EH (cell line): ENCODE measurements around the gene KCTD16.

Source experiments
- DNase-seq: peaks from one replicate; pipeline ENCODE4 v3.0.0-alpha.2; 2015; ENCODE audit warnings: low read depth

KCTD16 gene

GRCh38 chr5:144460600-144460999, 289.9 kb downstream of the KCTD16 start:
- peak; percentile 14 for DNase-seq

DNA sequence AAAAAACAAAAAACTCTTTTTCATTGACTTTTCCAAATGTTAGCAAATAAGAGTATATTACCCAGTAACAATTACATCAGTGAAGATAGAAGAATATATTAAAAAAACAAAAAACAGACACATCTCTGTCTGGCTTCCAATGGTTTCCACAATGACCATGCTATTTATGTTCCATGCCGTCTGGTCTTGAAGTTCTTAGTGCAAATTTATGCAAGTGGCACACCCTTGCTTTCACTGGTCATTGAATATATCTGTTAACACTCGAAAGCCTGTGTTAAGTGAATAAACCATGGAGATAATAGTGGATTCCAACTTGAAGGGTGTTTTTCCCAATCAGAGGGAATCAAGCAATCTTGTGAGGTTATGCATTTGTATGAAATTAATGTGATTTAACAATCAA, 291.9 kb downstream of the KCTD16 start:
- DNase-seq: no peak

DNA sequence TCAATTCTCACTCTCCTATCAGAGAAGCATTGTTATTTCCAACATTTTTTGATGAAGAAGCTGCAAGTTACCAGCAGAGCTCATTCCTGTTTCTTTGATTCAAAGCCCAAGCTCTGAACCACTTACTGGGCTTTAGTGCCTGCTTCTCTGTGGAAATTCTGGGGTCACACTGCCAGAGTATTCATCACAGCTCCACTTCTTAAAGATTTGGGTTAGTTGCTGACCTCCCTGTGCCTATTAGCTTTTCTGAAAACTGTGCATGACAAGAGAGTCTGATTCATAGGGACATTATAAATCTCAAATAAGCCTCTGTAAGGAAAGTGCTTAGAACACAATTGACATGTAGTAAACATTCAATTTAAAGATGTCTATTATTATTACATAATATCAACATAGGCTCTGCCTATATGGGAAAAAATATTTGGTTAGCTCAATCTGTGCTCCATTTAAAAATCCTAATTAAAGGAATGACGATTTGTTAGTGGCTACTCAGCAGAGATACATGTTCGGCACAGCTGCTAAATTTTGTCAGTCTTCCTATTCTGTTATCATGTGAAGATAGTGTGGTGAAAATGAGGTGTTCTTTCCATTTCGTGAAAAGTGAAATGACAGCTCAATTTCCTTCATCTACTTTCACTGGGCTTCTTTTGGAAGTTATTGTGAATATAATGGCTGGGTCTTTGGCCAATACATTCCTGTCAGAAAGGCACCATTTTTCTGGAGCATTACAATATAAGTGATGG, 293.0 kb downstream of the KCTD16 start:
- DNase-seq: no peak

DNA sequence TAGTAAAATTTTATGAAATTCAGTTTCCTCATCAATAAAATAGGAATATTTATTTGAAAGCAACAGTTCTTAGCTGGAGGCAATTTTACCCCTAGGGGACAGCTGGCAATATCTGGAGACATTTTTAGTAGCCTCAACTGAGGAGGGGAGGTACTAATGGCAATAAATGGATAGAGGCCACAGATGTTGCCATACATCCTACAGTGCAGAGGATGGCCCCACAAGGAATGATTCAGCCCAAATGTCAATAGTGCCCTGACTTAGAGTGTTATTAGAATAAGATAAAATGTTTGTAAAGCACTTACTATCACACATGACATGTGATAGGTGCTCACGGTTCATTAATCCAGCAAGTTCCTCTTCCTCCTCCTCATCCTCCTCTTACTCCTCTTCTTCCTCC, 293.6 kb downstream of the KCTD16 start:
- no peak for DNase-seq

GRCh38 chr5:144465441-144465840, 294.8 kb downstream of the KCTD16 start:
- DNase-seq: no peak

- peak; percentile 69 for DNase-seq
Measured at GRCh38 chr5:144467792-144468191, 297.1 kb downstream of the KCTD16 start.

GRCh38 chr5:144468571-144468970, 297.9 kb downstream of the KCTD16 start:
- no peak for DNase-seq

DNA sequence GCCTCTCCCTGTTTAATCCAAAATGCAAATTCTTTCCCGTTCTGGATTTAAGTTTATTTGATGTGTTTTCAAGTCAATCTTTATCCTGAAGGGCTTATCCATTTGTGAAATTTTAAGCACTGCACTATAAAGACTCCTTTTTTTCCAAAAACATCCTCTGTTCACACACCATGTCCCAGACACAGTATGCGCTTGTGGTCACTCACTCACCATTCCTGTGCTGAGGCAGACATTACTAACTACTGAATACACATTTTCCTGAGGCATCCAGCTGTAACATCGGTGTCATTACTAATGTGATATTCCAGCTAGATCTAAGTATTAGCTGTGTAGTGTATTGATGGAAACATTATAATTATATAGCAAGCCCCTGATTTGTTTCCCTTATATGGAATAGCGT, 298.4 kb downstream of the KCTD16 start:
- peak; percentile 66 for DNase-seq

DNA sequence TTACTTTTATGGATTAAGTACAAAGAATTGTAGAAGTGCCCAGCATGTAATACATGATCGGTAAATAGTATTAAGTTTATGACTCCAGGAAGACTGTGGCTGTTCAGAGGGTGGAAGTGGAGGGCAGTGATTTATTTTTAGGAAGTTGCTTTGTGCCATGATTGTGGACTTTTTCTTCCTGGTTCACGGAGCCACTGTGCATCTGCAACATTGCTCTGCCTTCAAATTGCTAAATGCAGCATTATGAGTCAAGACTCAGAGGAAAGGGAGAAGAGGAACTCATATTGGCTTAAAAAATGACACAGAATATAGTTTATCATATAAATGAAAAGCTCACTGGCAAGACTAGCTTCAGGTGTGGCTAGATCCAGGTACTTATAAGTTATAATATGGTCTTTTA, 301.5 kb downstream of the KCTD16 start:
- no peak for DNase-seq

DNA sequence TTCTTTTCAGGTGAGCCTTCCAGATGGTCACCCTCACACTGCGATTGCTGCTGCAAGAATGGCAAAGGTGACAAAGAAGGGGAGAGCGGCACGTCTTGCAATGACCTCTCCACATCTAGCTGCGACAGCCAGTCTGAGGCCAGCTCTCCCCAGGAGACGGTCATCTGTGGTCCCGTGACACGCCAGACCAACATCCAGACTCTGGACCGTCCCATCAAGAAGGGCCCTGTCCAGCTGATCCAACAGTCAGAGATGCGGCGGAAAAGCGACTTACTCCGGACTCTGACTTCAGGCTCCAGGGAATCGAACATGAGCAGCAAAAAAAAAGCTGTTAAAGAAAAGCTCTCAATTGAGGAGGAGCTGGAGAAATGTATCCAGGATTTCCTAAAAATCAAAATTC, 303.0 kb downstream of the KCTD16 start:
- DNase-seq: no peak

DNA sequence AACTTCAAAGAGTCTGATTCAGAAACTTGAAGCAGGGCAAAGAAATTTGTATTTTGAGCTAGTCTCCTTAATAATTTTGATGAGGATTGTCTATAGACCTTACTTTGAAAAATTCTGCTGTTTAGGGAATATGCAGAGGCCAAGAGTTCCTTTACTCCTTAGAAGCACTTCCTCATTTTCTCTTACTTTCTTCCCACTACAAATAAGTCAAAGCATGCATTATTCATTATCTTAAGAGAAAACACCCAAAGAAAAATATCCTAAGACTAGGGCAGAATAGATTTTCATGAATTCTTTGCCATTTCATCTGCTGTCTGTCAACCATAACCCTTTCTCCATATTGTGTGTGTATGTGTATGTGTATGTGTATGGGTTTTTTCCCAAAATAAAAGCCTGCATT, 307.9 kb downstream of the KCTD16 start:
- no peak for DNase-seq

- no peak for DNase-seq
Measured at GRCh38 chr5:144481861-144482260, 311.2 kb downstream of the KCTD16 start.

DNA sequence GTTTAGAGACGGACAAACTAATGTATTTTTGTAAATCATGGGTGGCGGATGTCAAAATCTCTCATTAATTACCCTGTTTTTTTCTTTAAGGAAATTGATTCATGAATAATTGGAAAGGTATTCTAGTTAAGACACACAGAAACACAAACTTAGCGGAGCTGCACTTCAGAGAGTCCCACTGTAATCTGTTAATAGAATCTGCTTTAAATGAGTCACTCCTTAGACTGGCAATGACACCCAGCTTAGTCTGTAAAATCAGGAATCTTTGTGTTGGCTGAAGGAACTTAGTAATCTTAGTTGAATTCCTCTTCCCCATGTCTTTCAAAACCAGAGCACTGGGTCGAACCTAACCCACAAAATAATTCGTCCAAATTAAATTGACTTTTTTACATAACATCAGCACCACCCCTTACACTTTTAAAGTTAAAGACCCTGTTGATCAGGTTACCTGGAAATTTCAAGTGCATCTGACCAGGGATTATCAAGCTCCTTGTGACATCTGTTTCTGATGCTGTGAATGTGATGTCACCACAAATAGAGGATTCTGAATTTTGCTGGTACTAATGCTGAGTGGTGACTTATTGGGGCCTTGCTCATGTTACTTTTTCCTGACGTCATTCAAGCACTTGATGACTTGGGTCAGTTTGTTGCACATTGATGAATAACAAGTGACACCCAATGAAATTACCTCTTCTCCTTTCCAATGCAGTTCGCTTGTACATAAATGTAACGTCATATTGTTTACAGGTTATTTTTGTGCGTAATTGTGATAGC, 313.6 kb downstream of the KCTD16 start:
- peak; percentile 93 for DNase-seq

DNA sequence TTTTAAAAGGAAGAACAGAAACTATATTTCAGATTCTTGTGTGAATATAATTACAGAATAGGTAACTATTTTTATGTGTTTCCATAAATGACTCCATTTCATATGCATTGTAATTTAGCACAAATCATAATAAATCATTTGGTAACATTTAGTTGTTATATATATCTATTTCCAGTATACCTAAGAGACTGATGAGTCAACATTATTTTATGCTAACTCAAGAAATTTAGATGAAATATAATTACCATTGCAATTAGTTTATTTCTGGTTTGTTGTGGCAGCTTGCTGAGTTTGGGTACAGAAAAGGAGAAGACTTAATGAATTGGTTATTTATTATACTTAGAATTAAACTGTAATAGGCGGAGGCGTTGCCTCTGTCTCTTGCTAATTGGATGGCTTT, 314.9 kb downstream of the KCTD16 start:
- no peak for DNase-seq

- DNase-seq: no peak
Measured at GRCh38 chr5:144487207-144487606, 316.5 kb downstream of the KCTD16 start.

DNA sequence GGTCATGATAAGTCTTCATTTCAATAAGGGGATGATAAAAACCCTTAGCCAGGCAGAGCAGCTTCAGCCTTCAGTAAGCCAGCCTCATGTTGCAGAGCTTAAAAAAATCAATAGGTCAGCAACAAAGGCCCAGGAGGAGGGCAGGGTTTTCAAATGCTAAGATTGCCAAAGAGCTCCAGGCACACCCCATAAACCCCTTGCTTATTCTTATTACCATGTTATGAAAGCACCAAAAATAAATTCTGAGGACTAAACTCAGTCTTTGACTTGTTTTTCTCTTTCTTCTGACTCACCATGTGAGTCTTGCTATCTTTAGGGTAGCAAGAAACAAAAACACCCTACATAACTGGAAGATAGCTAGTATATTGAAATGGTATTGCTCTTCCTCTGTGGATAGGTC, 317.1 kb downstream of the KCTD16 start:
- peak; percentile 53 for DNase-seq

- DNase-seq: no peak
Measured at GRCh38 chr5:144503123-144503522, 332.4 kb downstream of the KCTD16 start.

GRCh38 chr5:144504929-144505577, 334.4 kb downstream of the KCTD16 start:
- no peak for DNase-seq

DNA sequence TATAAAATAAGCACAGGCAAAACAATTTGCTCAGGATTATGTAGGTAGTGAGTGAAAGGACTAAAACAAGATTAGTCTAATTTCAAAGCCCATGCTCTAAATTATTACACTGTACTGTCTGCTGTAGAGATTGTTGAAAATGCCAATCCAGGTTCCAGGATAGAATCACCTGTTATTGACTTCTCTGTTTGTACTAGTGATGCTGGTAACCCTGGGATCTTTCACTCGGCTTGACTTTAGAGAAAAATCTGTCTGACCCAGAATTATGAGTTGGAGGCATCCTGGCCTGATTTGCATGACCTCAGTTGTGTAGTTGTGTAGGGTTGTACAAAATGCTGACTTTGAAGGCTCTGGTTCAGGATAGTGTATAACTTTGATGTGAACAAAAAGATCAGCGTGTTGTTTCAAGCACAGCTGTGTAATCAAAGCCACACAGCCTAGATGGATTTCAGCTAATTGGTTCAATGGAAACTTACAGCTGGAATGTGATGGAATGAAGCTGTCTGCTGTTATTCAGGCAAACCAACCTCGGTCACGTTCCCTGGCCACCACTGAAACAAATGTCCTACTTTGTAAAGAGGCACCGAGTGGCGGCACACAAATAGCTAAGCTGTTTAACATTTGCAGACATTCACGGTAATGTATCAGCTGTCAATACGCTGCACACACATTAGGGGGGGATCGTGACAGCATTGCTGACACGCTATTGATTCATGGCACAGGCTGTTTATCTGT, 340.3 kb downstream of the KCTD16 start:
- peak; percentile 42 for DNase-seq

DNA sequence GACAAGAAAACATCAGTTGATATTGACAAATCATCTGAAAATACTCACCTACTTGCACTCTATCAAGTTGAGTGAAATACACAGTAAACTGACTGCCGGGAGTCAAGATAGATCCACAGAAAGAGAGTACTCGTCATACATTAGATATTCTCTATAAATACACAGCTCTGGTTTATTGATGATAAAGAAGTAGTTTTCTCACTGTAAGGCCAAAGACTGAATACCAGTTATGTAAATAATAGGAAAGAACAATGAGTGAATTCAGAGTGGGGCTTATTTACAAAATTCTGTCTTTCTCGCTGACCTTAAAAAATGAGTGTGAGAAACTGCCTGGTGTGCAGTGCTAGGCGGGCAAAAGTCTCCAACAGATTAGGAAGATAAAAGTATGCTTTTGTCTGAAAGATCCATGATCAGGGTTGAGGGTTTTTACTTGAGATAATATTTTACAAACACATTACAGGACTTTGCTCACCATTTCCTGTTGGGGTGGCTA, 341.0 kb downstream of the KCTD16 start:
- no peak for DNase-seq

GRCh38 chr5:144522698-144523097, 352.0 kb downstream of the KCTD16 start:
- no peak for DNase-seq

DNA sequence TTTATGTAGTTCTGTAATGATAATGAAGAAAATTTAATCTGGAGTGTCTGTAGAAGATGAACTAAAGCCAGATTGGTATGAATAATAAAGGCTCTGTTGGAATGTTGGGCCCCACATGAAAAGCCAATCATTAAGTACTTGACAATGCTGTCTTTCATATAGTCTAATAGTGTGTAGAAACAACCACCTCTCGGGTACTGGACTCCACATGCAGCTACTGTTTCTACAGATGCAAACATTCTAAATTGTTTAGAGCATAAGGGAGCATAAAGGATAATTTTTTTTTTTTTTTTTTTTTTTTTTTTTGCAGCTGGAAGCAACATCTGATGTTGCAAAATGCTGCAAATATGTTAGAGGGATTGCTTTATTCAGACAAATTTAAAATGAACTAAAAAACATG, 354.3 kb downstream of the KCTD16 start:
- no peak for DNase-seq
